ENCODE measurements around the gene PRMT6. TPM values are rescaled to one million over a fixed set of nuclear protein-coding genes. Genes with fewer than 3 reads are reported as not detected.
"Not testable (repeated sequence)": the region's sequence is repeated elsewhere in the genome, so short reads cannot be mapped to it uniquely, and the experiment has no call there.

Gene PRMT6
- polyA plus RNA-seq, 3 donors: 1.8 to 16.2 (median 14.7) TPM

- peaks cover 0 to 2% (median 0%) of the 10 kb centered on the region in 3 donors for H3K27me3 Mint-ChIP-seq (ENCODE audit: low read depth in 3 of 3)
- H3K27me3 ChIP-seq (ENCODE audit: control insufficient read depth in 2 of 2, insufficient read depth in 2 of 2, low read length in 2 of 2): no peaks in the 10 kb centered on the region
- no peak overlapping the region for H3K27ac ChIP-seq (ENCODE audit: low read depth in 1 of 2, low read length in 2 of 2)
- intact Hi-C loops (cut with micrococcal nuclease): no loop called here
- H3K9me3 Mint-ChIP-seq: peaks cover 0 to 6% (median 2%) of the 10 kb centered on the region in 7 donors
- no peaks in the 10 kb centered on the region for H3K4me1 ChIP-seq (ENCODE audit: control insufficient read depth in 1 of 2, insufficient read depth in 2 of 2, low read length in 2 of 2)
- no peak for TF ChIP-seq CTCF (IDR thresholded peaks at IDR 0.05)
- no peak overlapping the region for H3K9ac ChIP-seq (ENCODE audit: insufficient read depth, low read length, poor library complexity, severe bottlenecking)
- no peaks in the 10 kb centered on the region for H3K36me3 ChIP-seq (replicated peaks in 1 of 2; ENCODE audit: control insufficient read depth in 1 of 2, insufficient read depth in 2 of 2, low read length in 2 of 2)
- H3K4me2 ChIP-seq (replicated peaks; ENCODE audit: extremely low read depth, low read length, poor library complexity, severe bottlenecking): no peak overlapping the region
- no peaks in the 10 kb centered on the region for H3K79me2 ChIP-seq (ENCODE audit: insufficient read depth, low read length)
- DNase-seq: no peak
- no peak overlapping the region for H2AFZ ChIP-seq (ENCODE audit: insufficient read depth, low read depth, low read length, poor library complexity, severe bottlenecking)
- H3K4me3 Mint-ChIP-seq: no peak overlapping the region
- no peaks in the 10 kb centered on the region for H3K9me3 ChIP-seq (replicated peaks in 1 of 2; ENCODE audit: control insufficient read depth in 1 of 2, insufficient read depth in 1 of 2, low read length in 2 of 2)
- H3K27ac Mint-ChIP-seq: no peak overlapping the region
- H3K36me3 Mint-ChIP-seq: no peaks in the 10 kb centered on the region
- H4K20me1 ChIP-seq (ENCODE audit: insufficient read depth, low read length): no peaks in the 10 kb centered on the region
- 63% methylated on average over 2 of the region's 2 CpGs for WGBS (ENCODE audit: insufficient coverage)
- H3K4me3 ChIP-seq (replicated peaks in 1 of 3; ENCODE audit: low read depth in 2 of 3, low read length in 3 of 3): no peak overlapping the region
- no peaks in the 10 kb centered on the region for H3K4me1 Mint-ChIP-seq
These were observed 24.6 kb downstream of the PRMT6 start for GRCh38 chr1:107081102-107081501.

- Histone ChIP-seq H2AFZ (ENCODE audit: insufficient read depth, low read depth, low read length, poor library complexity, severe bottlenecking) (no peak overlapping the region), H3K27me3 (ENCODE audit: control insufficient read depth in 2 of 2, insufficient read depth in 2 of 2, low read length in 2 of 2) (no peaks in the 10 kb centered on the region), H3K9ac (ENCODE audit: insufficient read depth, low read length, poor library complexity, severe bottlenecking) (no peak overlapping the region), H3K36me3 (replicated peaks in 1 of 2; ENCODE audit: control insufficient read depth in 1 of 2, insufficient read depth in 2 of 2, low read length in 2 of 2) (no peaks in the 10 kb centered on the region), H3K4me3 (replicated peaks in 1 of 3; ENCODE audit: low read depth in 2 of 3, low read length in 3 of 3) (no peak overlapping the region), H3K4me1 (ENCODE audit: control insufficient read depth in 1 of 2, insufficient read depth in 2 of 2, low read length in 2 of 2) (no peaks in the 10 kb centered on the region), H3K27ac (ENCODE audit: low read depth in 1 of 2, low read length in 2 of 2) (no peak overlapping the region), H4K20me1 (ENCODE audit: insufficient read depth, low read length) (no peaks in the 10 kb centered on the region), H3K4me2 (replicated peaks; ENCODE audit: extremely low read depth, low read length, poor library complexity, severe bottlenecking) (no peak overlapping the region), H3K79me2 (ENCODE audit: insufficient read depth, low read length) (no peaks in the 10 kb centered on the region), H3K9me3 (replicated peaks in 1 of 2; ENCODE audit: control insufficient read depth in 1 of 2, insufficient read depth in 1 of 2, low read length in 2 of 2) (no peaks in the 10 kb centered on the region)
- H3K27ac Mint-ChIP-seq: no peak overlapping the region
- peaks cover 0 to 5% (median 0%) of the 10 kb centered on the region in 7 donors for H3K9me3 Mint-ChIP-seq
- no peak for TF ChIP-seq CTCF (IDR thresholded peaks at IDR 0.05)
- no CpG with 5 or more reads among the region's 1 CpG for WGBS (ENCODE audit: insufficient coverage)
- no peaks in the 10 kb centered on the region for H3K4me1 Mint-ChIP-seq
- intact Hi-C loops (cut with micrococcal nuclease): no loop called here
- no peak for DNase-seq
- no peak overlapping the region for H3K4me3 Mint-ChIP-seq
- peaks cover 0 to 2% (median 1%) of the 10 kb centered on the region in 3 donors for H3K27me3 Mint-ChIP-seq (ENCODE audit: low read depth in 3 of 3)
- no peaks in the 10 kb centered on the region for H3K36me3 Mint-ChIP-seq
These were observed 34.9 kb downstream of the PRMT6 start for GRCh38 chr1:107091418-107091817.

GRCh38 chr1:107093395-107093794 is 36.9 kb downstream of the PRMT6 start:
- H3K4me3 ChIP-seq (replicated peaks in 1 of 3; ENCODE audit: low read depth in 2 of 3, low read length in 3 of 3); H3K9me3 ChIP-seq (replicated peaks in 1 of 2; ENCODE audit: control insufficient read depth in 1 of 2, insufficient read depth in 1 of 2, low read length in 2 of 2); H3K9ac ChIP-seq (ENCODE audit: insufficient read depth, low read length, poor library complexity, severe bottlenecking); intact Hi-C loops (cut with micrococcal nuclease); H3K4me1 ChIP-seq (ENCODE audit: control insufficient read depth in 1 of 2, insufficient read depth in 2 of 2, low read length in 2 of 2); H4K20me1 ChIP-seq (ENCODE audit: insufficient read depth, low read length); H3K36me3 ChIP-seq (replicated peaks in 1 of 2; ENCODE audit: control insufficient read depth in 1 of 2, insufficient read depth in 2 of 2, low read length in 2 of 2); H3K27me3 ChIP-seq (ENCODE audit: control insufficient read depth in 2 of 2, insufficient read depth in 2 of 2, low read length in 2 of 2); H3K4me3 Mint-ChIP-seq; H3K4me1 Mint-ChIP-seq; H3K36me3 Mint-ChIP-seq; H2AFZ ChIP-seq (ENCODE audit: insufficient read depth, low read depth, low read length, poor library complexity, severe bottlenecking); H3K9me3 Mint-ChIP-seq; H3K27ac ChIP-seq (ENCODE audit: low read depth in 1 of 2, low read length in 2 of 2); DNase-seq; H3K27ac Mint-ChIP-seq; H3K79me2 ChIP-seq (ENCODE audit: insufficient read depth, low read length); H3K4me2 ChIP-seq (replicated peaks; ENCODE audit: extremely low read depth, low read length, poor library complexity, severe bottlenecking); H3K27me3 Mint-ChIP-seq (ENCODE audit: low read depth in 3 of 3): not testable (repeated sequence)
- WGBS (ENCODE audit: insufficient coverage): no CpG with 5 or more reads among the region's 1 CpG

All from CD14-positive monocyte (primary cell).